K562 (cell line): ENCODE measurements around the gene MANF. TPM values are rescaled to one million over a fixed set of nuclear protein-coding genes. Genes with fewer than 3 reads are reported as not detected.

ENCODE experiments used
- CBX1 ChIP-seq: sonication (generic); IDR thresholded peaks from 2 replicates; pipeline ENCODE4 v1.6.1; 2016; ENCODE audit warnings: antibody characterized with exemption, low read depth, mild to moderate bottlenecking
- CTCF ChIP-seq, 3 experiments: IDR thresholded peaks in 2 of 3; conservative IDR thresholded peaks in 1 of 3; 2 replicates each; pipeline ENCODE4 v1.5.1; 2011 to 2012; ENCODE audit warnings: low read length in 3 of 3, mild to moderate bottlenecking in 3 of 3, control low read depth in 2 of 3, improper control_type of control experiment in 1 of 3, inconsistent platforms in 1 of 3, low read depth in 1 of 3, mixed read lengths in 1 of 3, moderate library complexity in 1 of 3; ENCODE audit not compliant: insufficient read depth in 2 of 3
- DEAF1 ChIP-seq: fragments of 450-650 bp; formaldehyde crosslinking; IDR thresholded peaks from 2 replicates; pipeline ENCODE4 v1.4.0; 2020; ENCODE audit warnings: mild to moderate bottlenecking, moderate library complexity
- HINFP ChIP-seq: fragments of 450-650 bp; conservative IDR thresholded peaks from 2 replicates; pipeline ENCODE4 v1.6.1; 2016; ENCODE audit warnings: missing genetic modification characterization, low read depth, mild to moderate bottlenecking, control low read depth, missing compliant biosample characterization
- HMGN3 ChIP-seq: IDR thresholded peaks from 2 replicates; pipeline ENCODE4 v1.6.1; 2011; ENCODE audit warnings: borderline replicate concordance, low read depth, mild to moderate bottlenecking, mixed read lengths, low read length; ENCODE audit not compliant: insufficient read length; ENCODE audit errors: extremely low read depth
- ILF3 ChIP-seq: fragments of 450-650 bp; IDR thresholded peaks from 2 replicates; pipeline ENCODE4 v1.6.1; 2018; ENCODE audit warnings: antibody characterized with exemption, mild to moderate bottlenecking, moderate library complexity, borderline replicate concordance
- KDM1A ChIP-seq, 2 experiments: fragments of 450-650 bp; IDR thresholded peaks; 2 replicates each; pipeline ENCODE4 v1.6.1; 2016; ENCODE audit warnings: mild to moderate bottlenecking in 2 of 2
- MYNN ChIP-seq, 2 experiments: sonication (generic); formaldehyde crosslinking in 1 of 2; IDR thresholded peaks; 2 replicates each; pipeline versions ENCODE4 v1.5.0 to v1.6.1; 2016 to 2020; ENCODE audit warnings: antibody characterized with exemption in 1 of 2, missing genetic modification reagents in 1 of 2
- RB1 ChIP-seq: fragments of 450-650 bp; IDR thresholded peaks from 2 replicates; pipeline ENCODE4 v1.6.1; 2017; ENCODE audit warnings: low read depth, mild to moderate bottlenecking
- ZC3H8 ChIP-seq: fragments of 450-650 bp; IDR thresholded peaks from 2 replicates; pipeline ENCODE4 v1.6.1; 2017
- ZNF165 ChIP-seq: fragments of 250-450 bp; sonication (Bioruptor Pico); IDR thresholded peaks from 2 replicates; pipeline ENCODE4 v1.4.0; 2020; ENCODE audit warnings: borderline replicate concordance
- ZNF224 ChIP-seq: sonication (generic); formaldehyde crosslinking; IDR thresholded peaks from 2 replicates; pipeline ENCODE4 v1.8.0; 2022; ENCODE audit warnings: mild to moderate bottlenecking, missing genetic modification reagents
- ZNF518B ChIP-seq: fragments of 250-450 bp; sonication (Bioruptor Pico); IDR thresholded peaks from 2 replicates; pipeline ENCODE4 v1.5.0; 2021; ENCODE audit warnings: mild to moderate bottlenecking, moderate library complexity
- ZNF655 ChIP-seq: fragments of 250-450 bp; sonication (Bioruptor Pico); IDR thresholded peaks from 2 replicates; pipeline ENCODE4 v1.5.0; 2021
- ZZZ3 ChIP-seq: fragments of 450-650 bp; IDR thresholded peaks from 2 replicates; pipeline ENCODE4 v1.6.1; 2016; ENCODE audit warnings: antibody characterized with exemption, mild to moderate bottlenecking, moderate library complexity
- polyA plus RNA-seq, 8 experiments: library from polyadenylated mRNA; depleted of rRNA in 4 of 8; stranded (reverse) in 5 of 8; unstranded in 3 of 8; fragments of >200 nt; fragmentation: Nextera tagmentation in 2 of 8; fragmentation: Illumina TruSeq in 1 of 8; extraction: Ambion mirVana in 2 of 8; extraction: Trizol in 1 of 8; gene quantifications; 2 replicates each; pipeline versions ENCODE4 v1.2.1 to v1.2.3, GENCODE V29; 2011 to 2014; ENCODE audit warnings: inconsistent platforms in 1 of 8, missing spikeins in 1 of 8
- total RNA-seq, 7 experiments: library from RNA; depleted of rRNA in 6 of 7; stranded (reverse); fragments of >200 nt in 6 of 7; fragmentation: Illumina TruSeq in 2 of 7; extraction: Trizol in 2 of 7; gene quantifications; 2 replicates each; pipeline versions ENCODE4 v1.2.1 to v1.2.3, GENCODE V29; 2011 to 2021; ENCODE audit warnings: low replicate concordance in 1 of 7

MANF gene
- total and polyA plus RNA-seq, 9 of the 15 experiments (the other 6 are each of a cell fraction or from before 2014, with no cell fraction given) = 6.5 to 52.7 (median 42.3) TPM

GRCh38 chr3:51389423-51390183 lies 4.5 kb downstream of the MANF start (continued):
- TF ChIP-seq HMGN3 (no peak), ZNF518B (CRISPR knock-in tag) (no peak), CTCF (IDR thresholded peaks at IDR 0.05 in 2 of 3, conservative IDR thresholded peaks at IDR 0.05 in 1 of 3; ENCODE audit: insufficient read depth in 2 of 3, low read depth in 1 of 3, low read length in 3 of 3) (peak; percentile 69 to 80 (median 79)), ZNF165 (no peak), ZC3H8 (no peak), MYNN (IDR thresholded peaks at IDR 0.05) (no peak), MYNN (CRISPR knock-in tag; IDR thresholded peaks at IDR 0.05) (no peak), HINFP (tag) (no peak), KDM1A (IDR thresholded peaks at IDR 0.05) (peak; percentile 26 to 39; a peak in 3 of 4 replicates), ZNF655 (no peak), CBX1 (no peak), ZNF224 (CRISPR knock-in tag) (no peak), RB1 (peak; percentile 33; the same call in 1 of the 2 replicates), ZZZ3 (no peak), ILF3 (no peak), DEAF1 (no peak)
